GM19043 (cell line): ENCODE results near the gene KLC3.

ENCODE experiments used
- ATAC-seq: cut with Tn5 transposase; IDR thresholded peaks from one replicate; pipeline ENCODE4 v1.9.1; 2021; ENCODE audit warnings: low read depth; ENCODE audit not compliant: unreplicated experiment

The KLC3 gene

DNA sequence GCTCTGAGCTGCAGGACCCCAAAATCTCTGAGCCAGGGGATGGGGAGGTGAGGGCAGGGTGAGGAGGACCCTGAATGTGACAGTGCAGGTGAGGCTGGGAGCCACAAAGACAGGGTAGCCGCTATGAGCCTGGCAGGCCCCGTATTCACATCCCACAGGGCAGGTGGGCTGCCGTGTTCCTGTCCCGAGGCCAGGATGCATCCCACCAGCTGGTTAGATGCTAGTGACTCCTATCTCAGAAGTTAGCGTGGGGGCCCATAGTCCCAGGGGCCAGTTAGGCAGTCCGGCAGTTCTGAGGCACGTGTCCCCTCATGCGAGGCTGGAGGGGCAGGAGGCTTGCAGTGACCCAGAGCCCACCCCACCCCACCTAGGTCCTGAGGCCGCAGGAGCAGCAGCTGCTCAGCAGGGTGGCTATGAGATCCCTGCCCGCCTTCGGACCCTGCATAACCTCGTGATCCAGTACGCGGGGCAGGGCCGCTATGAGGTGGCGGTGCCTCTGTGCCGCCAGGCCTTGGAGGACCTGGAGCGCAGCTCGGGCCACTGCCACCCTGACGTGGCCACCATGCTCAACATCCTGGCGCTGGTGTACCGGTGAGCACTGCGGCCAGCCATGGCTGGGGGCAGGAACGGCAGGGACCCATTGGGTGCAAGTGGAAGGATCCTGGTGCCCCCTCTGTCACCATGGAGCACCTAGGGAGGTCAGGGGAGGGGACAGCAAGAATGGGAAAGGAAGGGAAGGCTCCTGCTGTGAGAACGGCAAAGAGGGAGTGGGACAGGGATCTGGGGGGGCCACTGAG is 7.2 kb downstream of the KLC3 start:
- ATAC-seq = no peak

DNA sequence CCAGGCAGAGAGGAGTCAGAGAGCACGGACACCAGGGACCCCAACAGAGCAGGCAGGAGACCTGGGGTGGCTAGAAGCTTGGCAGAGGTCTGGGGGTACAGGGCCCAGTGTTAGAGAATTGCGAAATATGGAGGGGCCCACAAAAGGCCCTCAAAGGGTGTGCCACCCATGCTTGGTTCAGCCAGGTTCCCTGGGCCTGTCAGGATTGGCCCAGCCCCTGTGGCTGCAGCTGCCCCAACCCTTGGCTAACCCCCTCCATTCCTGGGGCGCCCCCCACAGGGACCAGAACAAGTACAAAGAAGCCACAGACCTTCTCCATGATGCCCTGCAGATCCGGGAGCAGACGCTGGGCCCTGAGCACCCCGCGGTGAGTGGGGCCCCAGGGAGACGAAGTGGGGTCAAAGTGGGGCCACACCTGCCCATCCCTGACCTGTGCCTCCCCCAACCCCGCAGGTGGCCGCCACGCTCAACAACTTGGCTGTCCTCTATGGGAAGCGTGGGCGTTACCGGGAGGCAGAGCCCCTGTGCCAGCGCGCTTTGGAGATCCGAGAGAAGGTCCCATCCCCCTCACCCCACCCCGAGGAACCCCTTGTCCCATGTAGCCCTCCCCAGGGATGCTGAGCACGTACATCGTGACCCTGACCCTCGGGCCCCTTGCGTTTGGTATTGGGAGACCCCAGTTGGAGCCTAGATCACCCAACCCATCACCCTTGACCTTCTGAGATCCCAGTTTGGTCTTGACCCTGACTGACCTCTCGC is 8.0 kb downstream of the KLC3 start:
- ATAC-seq = no peak

GRCh38 chr19:45349126-45349415 is 8.5 kb downstream of the KLC3 start:
- ATAC-seq = no peak

DNA sequence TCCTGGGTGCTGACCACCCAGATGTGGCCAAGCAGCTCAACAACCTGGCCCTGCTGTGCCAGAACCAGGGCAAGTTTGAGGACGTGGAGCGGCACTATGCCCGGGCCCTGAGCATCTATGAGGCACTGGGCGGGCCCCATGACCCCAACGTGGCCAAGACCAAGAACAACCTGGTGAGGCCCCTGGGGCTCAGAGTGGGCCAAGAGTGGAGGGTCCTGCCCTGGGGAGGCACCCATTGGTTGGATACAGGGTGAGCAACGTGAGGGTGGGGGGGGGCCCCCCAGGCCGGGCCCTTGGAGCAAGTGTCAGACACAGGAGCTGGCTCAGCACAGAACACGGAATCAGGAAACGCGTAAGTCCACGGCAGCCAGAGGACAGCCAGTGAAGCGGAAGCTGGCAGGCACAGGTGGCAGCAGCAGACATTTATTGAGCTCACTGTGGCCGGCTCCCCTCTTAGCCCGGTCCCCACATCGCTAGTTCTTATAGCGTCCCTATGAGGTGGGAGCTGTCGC is 8.9 kb downstream of the KLC3 start:
- no peak for ATAC-seq

DNA sequence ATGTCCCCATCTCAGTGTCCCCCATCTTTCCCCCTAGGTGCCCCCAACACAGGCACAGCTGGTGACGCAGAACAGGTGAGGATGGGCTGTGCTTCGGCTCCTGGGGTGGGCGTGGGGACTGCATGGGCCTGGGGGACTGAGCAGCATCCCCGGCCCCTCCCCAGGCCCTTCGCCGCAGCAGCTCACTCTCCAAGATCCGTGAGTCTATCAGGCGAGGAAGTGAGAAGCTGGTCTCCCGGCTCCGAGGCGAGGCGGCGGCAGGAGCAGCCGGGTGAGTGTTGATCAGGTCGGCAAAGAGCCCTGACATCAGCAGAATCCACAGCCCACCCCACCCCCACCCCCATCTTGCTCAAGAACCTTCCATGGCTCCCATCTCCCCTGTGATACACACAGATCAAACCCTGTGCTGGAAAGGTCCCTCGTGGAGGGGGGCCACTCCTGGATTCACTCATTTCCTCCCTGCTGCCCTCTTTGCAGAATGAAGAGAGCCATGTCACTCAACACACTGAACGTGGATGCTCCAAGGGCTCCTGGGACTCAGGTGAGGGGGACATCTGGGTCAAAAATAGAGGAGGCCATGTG is 10.0 kb downstream of the KLC3 start:
- no peak for ATAC-seq

DNA sequence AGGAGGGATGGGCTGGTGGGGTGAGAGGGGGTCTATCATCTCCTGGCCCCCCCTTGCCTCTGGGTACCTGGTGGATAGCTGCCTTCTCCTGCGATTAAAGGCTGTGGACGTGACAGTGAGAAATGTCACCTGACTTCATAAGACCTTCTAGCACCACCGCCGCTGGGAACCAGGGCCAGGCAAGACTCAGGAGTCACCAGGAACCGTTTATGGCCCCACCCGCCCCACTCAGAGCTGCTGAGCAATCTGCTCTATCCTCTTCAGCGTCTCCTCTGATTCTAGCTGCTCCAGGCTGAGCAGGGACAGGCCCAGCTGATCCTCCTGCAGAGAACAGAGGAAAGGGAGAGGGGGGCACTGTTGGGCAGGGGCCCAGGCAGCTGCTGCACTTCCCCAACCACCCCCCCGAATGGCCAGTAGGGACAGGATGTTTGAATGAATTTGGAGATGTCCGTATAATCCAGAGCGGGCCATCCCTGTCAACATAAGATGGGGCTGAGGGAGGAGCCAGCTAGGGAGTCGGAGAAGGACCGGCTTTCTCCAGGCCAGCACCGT is 10.9 kb downstream of the KLC3 start:
- no peak for ATAC-seq

DNA sequence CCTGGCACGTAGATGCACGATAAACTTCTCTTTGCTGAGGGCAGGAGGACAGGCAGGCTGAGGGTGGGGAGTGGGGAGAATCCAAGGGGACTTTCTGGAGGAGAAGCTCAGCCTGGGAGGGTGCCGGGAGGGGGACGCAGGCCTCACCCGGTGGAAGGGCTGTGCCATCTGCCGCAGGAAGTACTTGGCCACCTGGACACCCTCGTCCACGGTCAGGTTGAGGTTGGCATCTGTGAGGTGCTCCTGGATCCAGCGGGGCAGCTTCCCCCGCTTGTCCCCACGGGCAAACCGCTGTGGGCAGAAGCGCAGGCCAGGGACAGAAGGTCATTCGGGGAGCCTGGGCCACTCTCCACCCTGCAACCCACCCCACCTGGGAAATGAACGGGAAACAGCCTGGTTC is 11.5 kb downstream of the KLC3 start:
- no peak for ATAC-seq

DNA sequence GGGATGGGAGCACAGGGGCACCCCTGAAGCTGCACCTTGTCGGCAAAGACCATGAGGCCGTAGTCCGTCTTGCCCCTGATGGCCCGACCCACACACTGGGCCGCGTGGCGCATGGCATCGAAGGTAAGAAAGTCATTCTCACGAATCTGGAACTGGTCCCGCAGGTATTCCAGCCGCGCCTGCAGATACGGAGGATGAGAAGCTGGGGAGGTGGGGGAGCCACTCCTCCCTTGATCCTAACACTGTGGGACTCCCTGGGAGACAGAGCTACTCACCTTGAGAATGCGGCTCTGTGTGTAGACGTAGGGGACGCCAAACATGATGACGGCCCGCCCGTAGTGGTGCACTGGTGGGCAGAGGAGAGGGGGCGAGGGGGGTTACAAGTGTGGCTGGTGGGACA is 11.9 kb downstream of the KLC3 start:
- no peak for ATAC-seq

DNA sequence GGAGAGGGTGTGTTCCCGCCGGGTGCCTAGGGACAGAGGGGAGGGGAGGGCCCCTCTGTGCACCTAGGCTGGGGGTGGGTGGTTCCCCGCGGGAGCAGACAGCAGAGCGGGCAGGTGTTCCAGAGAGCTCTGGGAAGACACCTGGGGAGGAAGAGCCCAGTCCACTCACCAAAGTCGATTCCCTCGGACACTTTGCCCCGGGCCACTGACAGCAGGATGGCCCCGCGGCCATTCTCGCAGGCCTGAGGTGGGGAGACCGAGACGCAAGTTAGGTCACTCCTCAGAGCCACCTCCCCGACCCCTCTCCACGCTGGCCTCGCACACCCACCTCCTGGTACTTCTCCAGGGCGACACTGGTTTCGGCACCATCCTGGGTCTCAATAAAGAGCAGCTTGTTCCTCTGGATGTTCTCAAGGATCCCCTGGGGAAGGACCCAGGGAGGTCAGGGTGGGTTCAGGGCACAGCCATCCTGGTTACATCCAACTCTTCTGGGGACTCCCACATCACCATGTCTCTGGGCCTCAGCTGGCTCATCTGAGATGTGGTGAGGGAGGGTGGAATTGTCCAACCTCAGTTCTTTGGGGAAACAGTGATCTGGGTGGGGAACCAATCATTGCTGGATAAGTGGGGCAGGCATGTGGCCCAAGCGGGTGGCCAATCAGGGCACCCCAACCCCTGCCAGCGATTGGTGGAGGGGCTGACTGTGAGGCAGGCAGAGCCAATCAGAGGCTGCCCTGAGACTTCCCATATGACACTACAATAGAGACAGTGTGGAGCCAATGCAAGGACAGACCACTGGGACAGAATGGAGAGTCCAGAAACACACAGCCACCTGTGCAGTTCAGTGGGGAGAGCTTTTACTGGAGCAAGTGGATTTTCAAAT is 12.6 kb downstream of the KLC3 start:
- no peak for ATAC-seq

DNA sequence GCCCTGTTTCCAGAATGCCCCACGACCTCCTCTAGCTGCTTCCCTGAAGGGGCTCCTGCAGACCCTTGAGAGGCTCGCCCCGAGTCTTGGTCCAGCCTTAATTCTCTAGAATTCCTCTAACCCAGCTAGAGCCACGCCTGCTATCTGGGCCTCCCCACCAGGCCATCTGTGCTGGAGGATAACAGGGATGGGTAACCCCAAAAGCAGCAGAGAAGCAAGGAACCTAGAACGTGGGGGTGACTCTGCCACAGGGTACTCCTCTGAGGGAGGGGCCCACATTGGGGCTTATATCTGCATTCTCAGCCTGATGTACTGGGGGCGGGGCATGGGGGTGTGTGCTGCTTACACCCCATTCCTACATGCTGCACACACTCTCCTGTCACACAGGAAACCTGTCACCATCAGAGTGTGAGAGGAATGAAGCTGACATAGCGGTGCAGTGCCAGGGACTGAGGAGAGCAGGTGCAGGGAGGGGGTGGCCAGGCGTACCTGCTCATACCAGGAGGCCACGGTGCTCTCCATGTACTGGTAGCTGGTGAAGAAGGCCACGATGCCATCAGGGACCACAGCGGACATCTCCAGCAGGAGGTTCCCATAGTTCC is 13.8 kb downstream of the KLC3 start:
- ATAC-seq = no peak

DNA sequence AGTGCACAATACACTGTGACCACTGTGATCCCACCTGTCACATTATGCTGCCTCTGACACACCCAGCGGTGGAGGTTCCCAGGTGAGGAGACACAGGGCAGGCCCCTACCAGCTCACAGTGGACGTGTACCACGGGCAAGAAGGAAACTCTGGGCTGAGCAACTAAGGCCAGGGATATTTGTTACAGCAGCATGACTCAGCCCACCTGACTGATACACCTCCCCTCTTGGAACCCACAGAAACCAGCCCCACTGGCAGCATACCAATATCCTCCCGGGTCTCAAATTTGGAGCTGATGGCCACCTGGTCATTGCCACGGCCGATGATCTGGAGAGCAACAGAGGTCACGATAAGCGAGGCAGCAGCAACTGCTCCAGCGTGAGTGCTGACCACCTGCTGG is 14.9 kb downstream of the KLC3 start:
- ATAC-seq = no peak

GRCh38 chr19:45355910-45356309 is 15.4 kb downstream of the KLC3 start:
- ATAC-seq = no peak

- ATAC-seq = no peak
Measured at GRCh38 chr19:45356760-45357444, 16.4 kb downstream of the KLC3 start.

GRCh38 chr19:45357445-45357783 is 16.9 kb downstream of the KLC3 start:
- no peak for ATAC-seq

- ATAC-seq = no peak
Measured at GRCh38 chr19:45358213-45358792, 17.8 kb downstream of the KLC3 start.

GRCh38 chr19:45361608-45362007 is 21.1 kb downstream of the KLC3 start:
- no peak for ATAC-seq

GRCh38 chr19:45362291-45362690 is 21.7 kb downstream of the KLC3 start:
- no peak for ATAC-seq

- ATAC-seq = no peak
Measured at GRCh38 chr19:45363861-45364459, 23.4 kb downstream of the KLC3 start.

DNA sequence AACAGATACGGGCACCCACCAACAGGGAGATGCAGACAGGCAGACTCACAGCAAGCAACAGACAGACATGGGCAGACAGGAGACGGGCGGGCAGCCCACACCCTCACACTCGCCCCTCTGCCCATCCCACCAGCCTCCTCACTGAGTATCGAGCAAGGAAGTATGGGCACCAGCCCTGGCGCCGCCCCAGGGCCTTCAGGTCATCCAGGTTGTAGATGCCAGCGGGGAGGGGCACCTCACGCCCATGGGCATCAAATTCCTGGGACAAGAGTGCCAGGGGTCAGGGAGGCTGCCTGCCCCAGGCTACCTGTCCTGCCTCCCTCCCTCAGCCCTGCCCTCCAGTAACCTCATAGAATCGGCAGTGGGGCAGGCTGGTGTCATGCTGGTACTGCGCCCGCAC is 24.1 kb downstream of the KLC3 start:
- ATAC-seq = no peak
